Psoas muscle (tissue), 8 donors: Measurements from ENCODE around the gene ORMDL3. TPM values are rescaled to one million over a fixed set of nuclear protein-coding genes. Genes with fewer than 3 reads are reported as not detected.

Experiments used
- ATAC-seq, 4 donors: fragments of 200-7000 bp; cut with Tn5 transposase; one replicate each; pipeline ENCODE4 v1.9.1; 2020; ENCODE audit warnings: moderate library complexity in 3 of 4, mild to moderate bottlenecking in 2 of 4
- DNase-seq, 2 donors: peaks; one replicate each; pipeline ENCODE4 v3.0.0-alpha.2; 2020
- H3K27ac ChIP-seq: fragments of 200-600 bp; one replicate; pipeline ENCODE4 v1.8.0; 2022
- H3K27me3 ChIP-seq, 3 donors: fragments of 200-600 bp in 1 of 3; one replicate each; pipeline versions ENCODE4 v1.6.1 to v1.8.0; 2013 to 2022; ENCODE audit warnings: low read length in 2 of 3, mild to moderate bottlenecking in 2 of 3, moderate library complexity in 1 of 3; ENCODE audit not compliant: insufficient read depth in 3 of 3
- H3K36me3 ChIP-seq, 2 donors: fragments of 200-600 bp in 1 of 2; one replicate each; pipeline versions ENCODE4 v1.6.1 to v1.8.0; 2013 to 2022; ENCODE audit warnings: low read depth in 1 of 2, mild to moderate bottlenecking in 1 of 2, moderate library complexity in 1 of 2; ENCODE audit not compliant: insufficient read depth in 1 of 2
- H3K4me1 ChIP-seq: fragments of 200-600 bp; one replicate; pipeline ENCODE4 v1.8.0; 2022
- H3K4me3 ChIP-seq: fragments of 200-600 bp; one replicate; pipeline ENCODE4 v1.8.0; 2022; ENCODE audit warnings: mild to moderate bottlenecking
- H3K9me3 ChIP-seq: fragments of 200-600 bp; one replicate; pipeline ENCODE4 v1.8.0; 2022
- WGBS, 3 donors: extraction: QIAGEN DNeasy Blood & Tissue Kit; methylation state at CpG; one replicate each; pipeline versions ENCODE4 v1.1.6 to v1.1.7; 2013; 5-methylcytosine and 5-hydroxymethylcytosine counted together
- intact Hi-C, 2 donors: fragments of 100-400 bp; cut with DNase I; formaldehyde crosslinking; loops; one replicate each; pipeline versions ENCODE4 v1.11.0 to v1.14.2; 2022
- polyA plus RNA-seq, 3 donors: library from polyadenylated mRNA; stranded (reverse); fragments of 200-250 nt; gene quantifications; one replicate each; pipeline ENCODE4 v1.2.3, GENCODE V29; 2013
- total RNA-seq, 4 donors: library from RNA; stranded (reverse); fragmentation: NEBNext Ultra II Directional in 2 of 4; extraction: Animal tissue kit (Norgen Biotek cat#: 25700) in 2 of 4; gene quantifications; one replicate each; pipeline versions ENCODE4 v1.2.1 to v1.2.4, GENCODE V29; 2021 to 2023
- TF ChIP-seq, protein P1 (sequence below): fragments of 200-600 bp; IDR thresholded peaks from one replicate; pipeline ENCODE4 v1.8.0; 2022; ENCODE audit warnings: antibody characterized with exemption
- donor health status: healthy with polysubstance abuse.
- donor health status: DM: no; HTN: no; CAD: no; lungs with moderate emphysema.
- donor health status: Bipolar disorder and iron deficiency.
- donor health status: healthy.
- donor health status: DM: yes; HTN: yes; CAD: no.
- donor health status: DM: no; HTN: no; CAD: no.
- donor health status: DM: no; HTN: no; CAD: no.
- donor health status: DM: yes; HTN: yes; CAD: no.

ORMDL3 gene
- total and polyA plus RNA-seq, 7 donors: 16.9 to 66.9 (median 22.7) TPM

DNA sequence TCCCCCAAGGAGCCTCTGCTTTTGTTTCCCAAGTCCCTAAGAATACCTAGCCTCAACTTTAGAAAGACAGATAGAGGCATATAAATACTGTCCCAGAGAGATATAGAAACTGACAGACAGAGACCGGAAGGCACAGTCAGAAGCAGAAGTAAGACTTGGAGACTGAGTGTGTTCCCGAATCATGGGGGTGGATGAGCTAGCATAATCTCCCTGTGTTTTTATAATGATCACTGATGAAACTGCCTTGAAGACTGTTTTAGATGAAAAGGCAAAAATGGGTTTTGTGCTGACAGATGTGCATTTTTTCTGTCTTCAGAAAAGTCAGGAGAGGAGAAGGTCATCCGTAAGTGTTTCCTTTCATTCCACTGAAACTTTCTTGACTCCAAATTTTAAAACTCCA, 44.9 kb upstream of the ORMDL3 start:
- Histone ChIP-seq H3K9me3 (no peaks in the 10 kb centered on the region), H3K4me3 (no peak overlapping the region), H3K4me1 (no peaks in the 10 kb centered on the region), H3K27ac (no peak overlapping the region), H3K27me3 (peaks cover 0 to 29% (median 2%) of the 10 kb centered on the region in 3 donors), H3K36me3 (no peaks in the 10 kb centered on the region)
- 37 to 52% (median 47%) methylated on average over 3 of the region's 3 CpGs for WGBS, 3 donors
- TF ChIP-seq, protein P1, sequence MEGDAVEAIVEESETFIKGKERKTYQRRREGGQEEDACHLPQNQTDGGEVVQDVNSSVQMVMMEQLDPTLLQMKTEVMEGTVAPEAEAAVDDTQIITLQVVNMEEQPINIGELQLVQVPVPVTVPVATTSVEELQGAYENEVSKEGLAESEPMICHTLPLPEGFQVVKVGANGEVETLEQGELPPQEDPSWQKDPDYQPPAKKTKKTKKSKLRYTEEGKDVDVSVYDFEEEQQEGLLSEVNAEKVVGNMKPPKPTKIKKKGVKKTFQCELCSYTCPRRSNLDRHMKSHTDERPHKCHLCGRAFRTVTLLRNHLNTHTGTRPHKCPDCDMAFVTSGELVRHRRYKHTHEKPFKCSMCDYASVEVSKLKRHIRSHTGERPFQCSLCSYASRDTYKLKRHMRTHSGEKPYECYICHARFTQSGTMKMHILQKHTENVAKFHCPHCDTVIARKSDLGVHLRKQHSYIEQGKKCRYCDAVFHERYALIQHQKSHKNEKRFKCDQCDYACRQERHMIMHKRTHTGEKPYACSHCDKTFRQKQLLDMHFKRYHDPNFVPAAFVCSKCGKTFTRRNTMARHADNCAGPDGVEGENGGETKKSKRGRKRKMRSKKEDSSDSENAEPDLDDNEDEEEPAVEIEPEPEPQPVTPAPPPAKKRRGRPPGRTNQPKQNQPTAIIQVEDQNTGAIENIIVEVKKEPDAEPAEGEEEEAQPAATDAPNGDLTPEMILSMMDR: no peak
- no peak for ATAC-seq
- DNase-seq: no peak
- intact Hi-C loops: no loop called here

GRCh38 chr17:39971076-39971603, 43.7 kb upstream of the ORMDL3 start:
- Histone ChIP-seq H3K9me3 (no peaks in the 10 kb centered on the region), H3K27ac (no peak overlapping the region), H3K36me3 (no peaks in the 10 kb centered on the region), H3K27me3 (peaks cover 0 to 26% (median 0%) of the 10 kb centered on the region in 3 donors), H3K4me1 (no peaks in the 10 kb centered on the region), H3K4me3 (no peak overlapping the region)
- no peak for DNase-seq
- 86 to 92% (median 89%) methylated on average over 4 of the region's 4 CpGs for WGBS, 3 donors
- intact Hi-C loops: no loop called here
- ATAC-seq: no peak
- TF ChIP-seq, protein P1: no peak

GRCh38 chr17:39970157-39970692, 42.8 kb upstream of the ORMDL3 start:
- TF ChIP-seq, protein P1: no peak
- intact Hi-C loops: no loop called here
- H3K27me3 ChIP-seq: peaks cover 0 to 26% (median 0%) of the 10 kb centered on the region in 3 donors
- ATAC-seq (no peak), DNase-seq (no peak)
- H3K4me3 ChIP-seq: no peak overlapping the region
- no peak overlapping the region for H3K27ac ChIP-seq
- no peaks in the 10 kb centered on the region for H3K36me3 ChIP-seq
- no peaks in the 10 kb centered on the region for H3K9me3 ChIP-seq
- H3K4me1 ChIP-seq: no peaks in the 10 kb centered on the region
- WGBS, 3 donors: 61 to 65% (median 63%) methylated on average over 7 of the region's 7 CpGs

GRCh38 chr17:39969375-39969774, 42.0 kb upstream of the ORMDL3 start:
- intact Hi-C loops: no loop called here

More at GRCh38 chr17:39969375-39969774, 42.0 kb upstream of the ORMDL3 start:
- Histone ChIP-seq H3K36me3 (no peaks in the 10 kb centered on the region), H3K9me3 (no peaks in the 10 kb centered on the region), H3K4me3 (no peak overlapping the region), H3K4me1 (no peaks in the 10 kb centered on the region), H3K27ac (no peak overlapping the region), H3K27me3 (peaks cover 0 to 26% (median 0%) of the 10 kb centered on the region in 3 donors)
- DNase-seq (no peak), ATAC-seq (no peak)
- WGBS, 3 donors: 57 to 64% (median 61%) methylated on average over 6 of the region's 6 CpGs
- TF ChIP-seq, protein P1: no peak
